ELR (cell line): ENCODE results near the gene SFXN3.

ENCODE experiments used
- DNase-seq: peaks from one replicate; pipeline ENCODE4 v3.0.0-alpha.2; 2015; ENCODE audit warnings: low read depth

SFXN3 gene

GRCh38 chr10:101035916-101036702 is 5.1 kb downstream of the SFXN3 start:
- no peak for DNase-seq

- DNase-seq = no peak
Measured at GRCh38 chr10:101036726-101037125, 5.7 kb downstream of the SFXN3 start.

DNA sequence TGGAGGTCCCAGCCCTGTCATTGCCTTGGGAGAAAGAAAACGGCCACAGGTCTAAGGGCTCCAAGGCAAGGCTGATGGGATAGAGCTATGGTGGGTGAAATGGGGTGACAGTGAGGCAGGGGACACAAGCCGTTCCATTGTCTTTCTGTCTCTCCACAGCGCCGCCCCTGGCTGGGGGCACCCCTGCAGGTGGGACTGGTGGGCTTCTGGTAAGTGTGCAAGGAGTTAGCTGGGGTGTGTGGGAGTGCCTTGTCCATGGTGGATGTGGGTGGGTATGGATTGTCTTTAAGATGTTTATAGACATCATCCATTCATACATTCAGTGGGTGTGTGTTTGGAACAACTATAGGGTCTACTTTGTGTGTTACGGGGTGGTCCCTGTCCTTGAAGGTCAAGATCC is 7.5 kb downstream of the SFXN3 start:
- no peak for DNase-seq

DNA sequence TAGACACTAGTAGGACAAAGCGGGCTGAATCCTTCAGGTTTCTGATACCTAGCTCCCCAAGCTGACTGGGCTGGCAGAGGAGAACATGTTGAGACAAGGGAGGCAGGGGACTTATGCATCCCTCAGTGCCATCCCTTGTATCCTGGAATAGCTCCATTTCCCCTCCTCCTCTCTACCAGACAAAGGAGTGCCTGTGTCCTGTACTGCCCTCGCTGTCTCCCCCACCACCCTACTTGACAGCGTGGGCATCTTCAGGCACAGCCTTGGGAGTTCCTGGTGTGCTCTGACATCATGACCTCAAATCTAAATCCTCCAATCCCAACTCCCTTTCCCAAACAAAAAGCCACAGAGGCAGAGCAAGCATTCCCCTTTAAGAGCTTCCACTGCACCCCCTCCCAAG is 9.0 kb downstream of the SFXN3 start:
- no peak for DNase-seq

- DNase-seq = no peak
Measured at GRCh38 chr10:101040851-101041250, 9.8 kb downstream of the SFXN3 start.

DNA sequence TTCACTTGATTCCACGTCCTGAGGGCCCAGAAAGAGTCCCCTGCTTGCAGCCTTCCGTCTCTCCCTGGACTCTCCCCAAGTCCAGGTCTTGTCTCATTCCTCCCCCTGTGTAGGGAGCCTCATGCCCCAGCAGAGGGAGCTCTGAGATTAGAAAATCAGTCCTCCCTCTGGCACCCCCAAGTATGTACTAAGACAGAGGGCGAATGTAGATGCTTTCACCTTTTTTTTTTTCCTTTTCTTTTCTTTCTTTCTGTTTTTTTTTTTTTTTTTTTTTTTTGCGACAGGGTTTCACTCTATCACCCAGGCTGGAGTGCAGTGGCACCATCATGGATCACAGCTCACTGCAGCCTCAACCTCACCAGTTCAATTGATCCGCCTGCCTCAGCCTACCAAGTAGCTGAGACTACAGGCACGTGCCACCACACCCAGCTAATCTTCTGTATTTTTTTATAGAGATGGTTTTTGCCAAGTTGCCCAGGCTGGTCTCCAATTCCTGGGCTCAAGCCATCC is 10.3 kb downstream of the SFXN3 start:
- peak; percentile 89 for DNase-seq

- DNase-seq = no peak
Measured at GRCh38 chr10:101042118-101042517, 11.1 kb downstream of the SFXN3 start.

DNA sequence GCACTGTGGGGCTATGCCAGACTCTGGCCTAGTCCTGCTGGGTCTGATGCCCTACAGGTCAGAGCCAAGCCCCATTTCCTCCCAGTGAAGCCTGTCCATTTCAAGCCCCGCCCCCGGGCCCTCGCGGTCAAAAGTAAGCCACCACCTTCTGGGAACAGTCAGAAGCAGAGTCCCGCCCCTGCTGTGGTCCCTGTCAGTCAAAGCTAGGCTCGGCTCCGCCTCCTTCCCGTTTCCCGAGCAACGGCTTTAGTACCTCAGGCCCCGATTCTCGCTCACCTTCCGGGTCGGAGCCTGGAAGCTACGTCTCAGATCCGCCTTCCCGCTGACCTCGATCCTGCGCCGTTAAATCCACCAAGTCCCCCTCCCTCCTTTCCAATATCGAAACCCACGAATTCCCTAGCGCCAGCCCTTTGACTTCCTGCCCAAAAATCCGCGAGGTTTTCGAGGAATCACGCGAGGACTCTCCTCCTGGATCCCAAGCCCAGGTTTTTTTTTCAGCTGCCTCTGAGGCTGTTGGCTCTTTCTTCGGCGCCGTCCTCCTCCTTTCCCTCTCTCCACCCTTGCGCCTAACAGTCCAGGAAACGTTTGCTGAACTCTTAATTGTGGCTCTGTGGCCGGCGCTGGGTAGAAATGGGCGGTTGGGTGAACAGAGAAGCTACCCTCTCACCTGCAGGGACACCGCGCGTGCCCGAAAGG is 11.8 kb downstream of the SFXN3 start:
- peak; percentile 99 for DNase-seq

- peak; percentile 22 for DNase-seq
Measured at GRCh38 chr10:101043363-101043707, 12.3 kb downstream of the SFXN3 start.

- no peak for DNase-seq
Measured at GRCh38 chr10:101044117-101044516, 13.1 kb downstream of the SFXN3 start.

GRCh38 chr10:101046332-101047238 is 15.6 kb downstream of the SFXN3 start:
- peak; percentile 58 for DNase-seq

GRCh38 chr10:101047268-101047667 is 16.2 kb downstream of the SFXN3 start:
- DNase-seq = no peak

DNA sequence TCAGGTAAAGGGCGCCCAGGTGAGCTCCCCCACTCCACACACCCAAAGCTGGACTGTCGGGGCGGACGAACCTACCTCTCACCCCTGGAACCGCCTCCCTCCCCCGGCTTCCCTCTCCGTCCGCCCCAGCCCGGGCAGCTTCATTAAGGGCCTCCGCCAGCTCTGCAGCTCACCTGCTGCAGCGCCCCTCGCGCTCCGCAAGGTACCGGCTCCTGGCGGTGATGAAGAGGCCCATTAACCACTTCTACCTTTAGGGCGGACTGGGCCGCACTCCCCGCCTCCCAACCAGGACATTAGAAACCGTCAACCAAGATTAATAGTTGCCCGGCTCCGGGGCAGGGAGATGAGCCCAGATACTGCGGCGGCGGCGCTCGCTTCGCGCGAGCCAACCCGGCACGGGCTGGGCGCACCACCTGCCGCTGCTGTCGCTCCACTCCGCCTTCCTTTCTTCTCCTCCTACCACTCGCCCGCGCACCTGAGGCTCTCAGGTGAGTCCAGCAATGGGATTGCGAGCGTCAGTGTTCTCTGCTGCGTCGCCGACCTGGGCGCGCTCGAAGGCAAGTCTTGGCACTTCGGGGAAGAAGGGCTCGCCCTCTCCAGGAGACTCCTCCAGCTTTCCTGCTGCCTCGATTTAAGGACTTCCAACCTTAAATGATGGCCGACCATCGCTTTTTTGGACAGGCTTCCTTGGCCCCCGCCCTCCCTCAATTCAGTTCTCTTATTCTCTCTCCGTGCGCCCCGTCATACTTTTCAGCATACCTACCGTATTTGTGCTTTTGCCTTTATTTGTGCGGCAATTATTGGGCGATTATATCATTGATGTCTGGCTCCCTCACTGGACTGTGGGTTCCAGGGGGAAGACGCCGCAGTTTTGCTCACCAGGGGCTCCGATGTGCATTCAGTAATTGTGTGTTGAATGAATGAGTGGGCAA is 17.2 kb downstream of the SFXN3 start:
- DNase-seq = no peak

DNA sequence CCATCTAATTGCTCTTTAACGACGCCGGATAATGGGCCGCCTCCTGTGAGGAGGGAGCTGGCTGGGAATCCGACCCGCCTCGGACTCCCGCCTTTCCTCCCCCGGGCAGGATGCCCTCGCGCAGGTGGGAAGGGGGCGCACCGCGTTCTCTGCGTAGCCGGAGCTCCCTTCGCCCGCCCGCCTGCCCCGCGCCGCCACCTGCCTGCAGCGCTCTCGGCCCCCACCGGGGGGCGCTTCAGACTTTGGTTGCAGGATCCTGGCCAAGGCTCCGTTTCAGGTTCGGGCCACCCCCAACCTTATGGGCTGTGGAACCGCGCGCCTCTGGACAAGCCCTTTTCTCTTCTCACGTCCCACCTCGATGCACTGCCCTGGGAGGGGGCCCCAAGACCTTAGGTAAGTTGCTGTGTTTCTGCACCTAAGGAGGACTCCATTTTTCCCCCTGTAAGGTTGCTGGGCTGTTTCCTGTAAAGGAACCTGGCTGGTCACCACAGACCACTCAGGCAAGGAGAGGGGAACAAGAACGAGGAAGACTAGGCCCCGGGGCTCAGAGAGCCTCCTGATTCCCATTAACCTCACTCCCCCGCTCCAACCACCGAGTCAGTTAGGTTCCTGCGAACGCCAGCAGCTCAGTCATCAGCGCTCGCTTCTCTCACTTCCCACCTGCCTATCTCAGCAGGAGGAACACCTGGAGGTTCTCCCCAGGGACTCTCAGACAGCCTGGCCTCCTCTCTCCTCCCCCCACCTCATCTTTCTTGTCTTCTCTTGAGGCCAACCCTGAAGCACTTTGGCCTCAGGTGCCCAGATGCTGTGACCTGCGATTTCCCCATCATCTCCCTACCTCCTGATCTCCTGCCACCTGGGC is 19.4 kb downstream of the SFXN3 start:
- peak; percentile 67 for DNase-seq

DNA sequence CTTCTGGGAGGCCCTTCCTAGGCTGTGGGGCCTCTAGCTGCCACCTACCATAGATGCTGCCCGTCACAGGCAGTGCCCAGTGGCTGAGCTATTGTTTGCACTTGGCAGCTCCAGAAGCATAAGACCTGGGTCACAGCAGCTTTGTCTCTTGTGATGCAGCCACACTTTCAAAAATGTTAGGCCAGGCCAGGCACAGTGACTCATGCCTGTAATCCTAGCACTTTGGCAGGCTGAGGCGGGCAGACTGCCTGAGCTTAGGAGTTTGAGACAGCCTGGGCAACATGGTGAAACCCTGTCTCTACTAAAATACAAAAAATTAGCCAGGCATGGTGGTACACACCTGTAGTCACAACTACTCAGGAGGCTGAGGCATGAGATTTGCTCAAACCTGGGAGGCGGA is 21.3 kb downstream of the SFXN3 start:
- peak; percentile 74 for DNase-seq

GRCh38 chr10:101053516-101053915 is 22.5 kb downstream of the SFXN3 start:
- peak; percentile 51 for DNase-seq

DNA sequence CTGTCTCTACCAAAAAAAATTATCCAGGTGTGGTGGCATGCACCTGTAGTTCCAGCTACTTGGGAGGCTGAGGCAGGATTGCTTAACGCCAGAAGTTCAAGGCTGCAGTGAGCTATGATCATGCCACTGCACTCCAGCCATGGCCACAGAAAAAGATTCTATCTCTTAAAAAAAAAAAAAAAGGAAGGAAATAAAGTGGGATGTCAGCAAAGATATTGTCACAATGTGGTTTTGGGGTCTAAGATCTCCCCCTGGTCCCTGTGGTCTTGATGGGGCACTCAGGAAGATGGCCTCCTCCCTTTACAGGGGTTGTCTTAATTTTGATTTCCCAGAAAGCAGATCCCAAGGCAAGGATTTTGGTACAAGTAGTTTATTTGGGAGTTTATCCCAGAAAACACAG is 23.3 kb downstream of the SFXN3 start:
- DNase-seq = no peak

DNA sequence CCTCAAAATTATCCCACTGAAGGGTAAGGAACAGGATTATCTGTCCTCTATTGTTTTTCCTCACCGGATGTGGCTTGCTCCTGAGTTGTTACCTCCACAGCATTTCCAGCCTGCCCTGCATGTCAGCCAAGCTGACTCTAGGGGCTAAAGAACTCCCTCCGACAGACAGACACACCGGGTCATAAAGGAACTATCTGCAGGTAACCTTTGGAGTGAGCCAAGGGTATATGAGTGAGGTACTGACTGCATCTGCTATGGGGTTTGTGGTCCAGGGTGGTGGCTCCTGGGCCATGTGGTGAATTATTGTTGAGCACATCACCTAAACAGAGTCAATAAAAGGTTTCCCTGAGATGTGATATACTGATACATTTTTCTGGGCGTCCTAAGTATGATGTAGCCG is 23.8 kb downstream of the SFXN3 start:
- no peak for DNase-seq

GRCh38 chr10:101055411-101055810 is 24.4 kb downstream of the SFXN3 start:
- DNase-seq = no peak
